C4-2B (cell line): ENCODE measurements around the gene DNER.

Experiments
- ZFX ChIP-seq: fragments of 450-650 bp; IDR thresholded peaks from 2 replicates; pipeline ENCODE4 v1.6.1; 2017
- TF ChIP-seq, protein P1 (sequence below): fragments of 450-650 bp; conservative IDR thresholded peaks from 2 replicates; pipeline ENCODE4 v1.5.1; 2017; ENCODE audit warnings: mild to moderate bottlenecking

DNA sequence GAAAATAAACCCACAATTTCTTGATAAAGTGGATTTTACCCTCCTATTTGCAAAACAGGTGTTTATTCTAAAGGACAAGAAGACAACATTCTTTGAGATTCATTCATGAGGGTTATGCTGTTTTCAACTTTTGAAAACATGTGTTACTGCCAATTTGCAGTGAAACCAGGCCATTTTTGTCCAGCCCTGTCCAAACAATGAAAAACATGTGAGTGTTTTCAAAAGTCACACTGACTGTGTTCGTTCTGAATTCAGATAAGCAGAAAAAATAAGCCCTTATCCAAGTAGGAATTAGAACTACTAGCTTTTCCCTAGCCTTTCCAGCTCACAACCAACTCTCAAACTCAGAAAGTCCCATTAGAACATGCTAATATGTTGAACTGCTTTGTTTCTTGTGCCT is 295.2 kb downstream of the DNER start:
- TF ChIP-seq, protein P1, sequence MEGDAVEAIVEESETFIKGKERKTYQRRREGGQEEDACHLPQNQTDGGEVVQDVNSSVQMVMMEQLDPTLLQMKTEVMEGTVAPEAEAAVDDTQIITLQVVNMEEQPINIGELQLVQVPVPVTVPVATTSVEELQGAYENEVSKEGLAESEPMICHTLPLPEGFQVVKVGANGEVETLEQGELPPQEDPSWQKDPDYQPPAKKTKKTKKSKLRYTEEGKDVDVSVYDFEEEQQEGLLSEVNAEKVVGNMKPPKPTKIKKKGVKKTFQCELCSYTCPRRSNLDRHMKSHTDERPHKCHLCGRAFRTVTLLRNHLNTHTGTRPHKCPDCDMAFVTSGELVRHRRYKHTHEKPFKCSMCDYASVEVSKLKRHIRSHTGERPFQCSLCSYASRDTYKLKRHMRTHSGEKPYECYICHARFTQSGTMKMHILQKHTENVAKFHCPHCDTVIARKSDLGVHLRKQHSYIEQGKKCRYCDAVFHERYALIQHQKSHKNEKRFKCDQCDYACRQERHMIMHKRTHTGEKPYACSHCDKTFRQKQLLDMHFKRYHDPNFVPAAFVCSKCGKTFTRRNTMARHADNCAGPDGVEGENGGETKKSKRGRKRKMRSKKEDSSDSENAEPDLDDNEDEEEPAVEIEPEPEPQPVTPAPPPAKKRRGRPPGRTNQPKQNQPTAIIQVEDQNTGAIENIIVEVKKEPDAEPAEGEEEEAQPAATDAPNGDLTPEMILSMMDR, result no peak
- no peak for TF ChIP-seq ZFX
